ENCODE measurements around the gene KMT2A.

Gene KMT2A

DNA sequence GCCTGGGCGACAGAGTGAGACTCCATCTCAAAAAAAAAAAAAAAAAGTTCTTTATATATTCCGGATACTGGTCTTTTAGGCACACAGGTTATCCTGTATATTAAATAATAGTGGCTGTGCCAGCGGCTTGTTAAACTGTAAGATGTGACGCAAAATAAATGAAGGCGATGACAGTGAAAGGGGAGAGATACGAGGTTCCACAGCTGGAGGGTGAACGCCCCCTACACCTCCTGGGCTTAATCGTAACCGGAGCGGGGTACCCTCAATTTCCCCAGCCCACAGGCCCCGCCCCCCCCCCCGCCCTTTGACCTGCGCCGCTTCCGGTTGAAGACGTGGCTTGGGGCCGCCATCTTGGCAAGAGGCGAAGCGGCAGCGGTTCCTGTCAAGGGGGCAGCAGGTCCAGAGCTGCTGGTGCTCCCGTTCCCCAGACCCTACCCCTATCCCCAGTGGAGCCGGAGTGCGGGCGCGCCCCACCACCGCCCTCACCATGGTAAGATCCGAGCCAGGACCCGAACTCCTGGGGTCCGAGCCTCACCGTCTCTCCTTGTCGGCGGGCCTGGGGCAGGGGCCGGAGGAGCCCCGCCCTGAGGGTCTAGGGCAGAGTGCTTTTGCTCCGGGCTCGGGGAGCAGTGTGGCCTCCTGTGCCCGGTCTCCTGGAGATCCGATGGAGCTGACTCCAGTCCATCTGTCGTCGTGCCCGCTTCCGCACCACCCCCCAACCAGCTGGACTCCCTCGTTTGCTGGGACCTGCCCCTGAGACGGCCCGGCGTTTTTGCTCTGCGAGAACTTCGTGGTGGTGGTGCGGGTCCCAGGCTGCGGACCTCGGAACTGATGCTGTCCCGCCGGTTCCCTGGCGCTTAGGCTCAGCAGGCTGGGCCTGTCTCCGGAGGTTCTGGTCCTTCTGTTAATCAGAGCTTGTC lies 136.0 kb downstream of the KMT2A start, which contains the start of gene ARCN1:
Gene ARCN1 (plus strand): TSS at position 349 of the 920 bp plus-strand sequence. CDS start 139 bp downstream, at position 488.
- Histone ChIP-seq H4K20me1 (ENCODE audit: insufficient read depth, low read length) (peaks cover 44% of the 10 kb centered on the region), H3K9me3 (ENCODE audit: insufficient read depth, low read length) (no peaks in the 10 kb centered on the region), H3K4me1 (ENCODE audit: low read length) (peaks cover 26% of the 10 kb centered on the region), H3K27ac (ENCODE audit: low read length) (peak within 1 kb of the TSS; percentile 80), H3K9ac (ENCODE audit: low read length) (peak within 1 kb of the TSS; percentile 99), H3K4me3 (ENCODE audit: low read length) (peak within 1 kb of the TSS; percentile 98), H2AFZ (ENCODE audit: low read depth, low read length) (peak within 1 kb of the TSS; percentile 93), H3K4me2 (ENCODE audit: low read length) (peak within 1 kb of the TSS; percentile 91), H3K36me3 (replicated peaks; ENCODE audit: low read depth, low read length) (peaks cover 12% of the 10 kb centered on the region), H3K79me2 (ENCODE audit: low read length) (peaks cover 52% of the 10 kb centered on the region), H3K27me3 (ENCODE audit: low read depth, low read length) (no peaks in the 10 kb centered on the region)
- TF ChIP-seq, protein P1, sequence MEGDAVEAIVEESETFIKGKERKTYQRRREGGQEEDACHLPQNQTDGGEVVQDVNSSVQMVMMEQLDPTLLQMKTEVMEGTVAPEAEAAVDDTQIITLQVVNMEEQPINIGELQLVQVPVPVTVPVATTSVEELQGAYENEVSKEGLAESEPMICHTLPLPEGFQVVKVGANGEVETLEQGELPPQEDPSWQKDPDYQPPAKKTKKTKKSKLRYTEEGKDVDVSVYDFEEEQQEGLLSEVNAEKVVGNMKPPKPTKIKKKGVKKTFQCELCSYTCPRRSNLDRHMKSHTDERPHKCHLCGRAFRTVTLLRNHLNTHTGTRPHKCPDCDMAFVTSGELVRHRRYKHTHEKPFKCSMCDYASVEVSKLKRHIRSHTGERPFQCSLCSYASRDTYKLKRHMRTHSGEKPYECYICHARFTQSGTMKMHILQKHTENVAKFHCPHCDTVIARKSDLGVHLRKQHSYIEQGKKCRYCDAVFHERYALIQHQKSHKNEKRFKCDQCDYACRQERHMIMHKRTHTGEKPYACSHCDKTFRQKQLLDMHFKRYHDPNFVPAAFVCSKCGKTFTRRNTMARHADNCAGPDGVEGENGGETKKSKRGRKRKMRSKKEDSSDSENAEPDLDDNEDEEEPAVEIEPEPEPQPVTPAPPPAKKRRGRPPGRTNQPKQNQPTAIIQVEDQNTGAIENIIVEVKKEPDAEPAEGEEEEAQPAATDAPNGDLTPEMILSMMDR (IDR thresholded peaks at IDR 0.05; ENCODE audit: low read depth, low read length), result no peak
- no peak for TF ChIP-seq EZH2phosphoT487 (IDR thresholded peaks at IDR 0.05; ENCODE audit: low read depth)

DNA sequence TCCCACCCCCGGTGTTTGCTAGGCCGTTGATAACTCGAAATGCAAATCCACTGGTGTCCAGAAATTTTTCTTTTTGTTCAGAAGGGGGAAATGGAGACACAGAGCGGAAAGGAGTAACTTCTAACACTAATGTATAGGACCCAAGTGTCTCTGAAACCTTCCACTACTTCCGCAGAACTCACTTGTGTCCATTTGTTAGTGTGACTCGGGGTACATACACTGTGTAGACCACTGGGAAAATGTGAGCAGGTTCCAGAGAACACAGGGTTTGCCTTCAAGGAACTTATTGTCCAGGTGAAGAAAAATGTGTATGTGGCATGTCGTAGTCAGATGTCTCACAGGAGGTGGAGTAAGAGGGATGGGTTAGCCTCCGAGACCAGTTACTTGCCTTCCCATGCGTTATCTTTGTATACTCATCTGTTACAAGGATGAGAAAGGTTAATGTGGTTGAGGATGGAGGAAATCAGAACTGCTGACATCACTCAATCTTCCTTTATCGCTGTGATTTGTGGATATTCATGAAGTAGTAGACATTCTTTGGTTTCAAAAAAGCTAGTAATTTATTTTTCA lies 136.8 kb downstream of the KMT2A start:
- TF ChIP-seq, protein P1 (IDR thresholded peaks at IDR 0.05; ENCODE audit: low read depth, low read length), result no peak
- TF ChIP-seq EZH2phosphoT487 (IDR thresholded peaks at IDR 0.05; ENCODE audit: low read depth), result no peak
- H3K79me2 ChIP-seq (ENCODE audit: low read length), result peaks cover 59% of the 10 kb centered on the region
- H3K4me3 ChIP-seq (ENCODE audit: low read length), result peak overlapping the region; percentile 98
- peak overlapping the region; percentile 91 for H3K4me2 ChIP-seq (ENCODE audit: low read length)
- H3K9me3 ChIP-seq (ENCODE audit: insufficient read depth, low read length), result no peaks in the 10 kb centered on the region
- H2AFZ ChIP-seq (ENCODE audit: low read depth, low read length), result no peak overlapping the region
- H3K36me3 ChIP-seq (replicated peaks; ENCODE audit: low read depth, low read length), result peaks cover 16% of the 10 kb centered on the region
- H3K27me3 ChIP-seq (ENCODE audit: low read depth, low read length), result no peaks in the 10 kb centered on the region
- peak overlapping the region; percentile 99 for H3K9ac ChIP-seq (ENCODE audit: low read length)
- H4K20me1 ChIP-seq (ENCODE audit: insufficient read depth, low read length), result peaks cover 49% of the 10 kb centered on the region
- peaks cover 26% of the 10 kb centered on the region for H3K4me1 ChIP-seq (ENCODE audit: low read length)
- peak overlapping the region; percentile 80 for H3K27ac ChIP-seq (ENCODE audit: low read length)

DNA sequence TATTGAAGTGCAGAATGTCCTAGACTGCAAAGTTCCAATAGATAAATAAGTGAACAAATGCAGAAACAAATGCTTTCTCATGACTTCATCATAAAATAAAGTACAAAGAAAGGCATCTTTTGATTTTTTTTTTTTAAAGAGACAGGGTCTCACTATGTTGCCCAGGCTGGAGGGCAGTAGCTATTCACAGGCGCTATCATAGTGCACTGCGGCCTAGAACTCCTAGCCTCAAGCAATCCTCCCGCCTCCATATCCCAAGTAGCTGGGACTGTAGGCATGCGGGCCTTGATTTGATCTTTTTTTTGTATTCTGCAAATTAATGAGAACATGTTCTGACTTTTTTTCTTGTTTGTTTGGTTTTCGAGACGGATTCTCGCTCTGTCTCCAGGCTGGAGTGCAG lies 138.3 kb downstream of the KMT2A start:
- Histone ChIP-seq H3K27ac (ENCODE audit: low read length) (no peak overlapping the region), H2AFZ (ENCODE audit: low read depth, low read length) (no peak overlapping the region)

More for the DNA sequence above, 138.3 kb downstream of the KMT2A start:
- no peak overlapping the region for H3K4me3 ChIP-seq (ENCODE audit: low read length)
- TF ChIP-seq, protein P1 (IDR thresholded peaks at IDR 0.05; ENCODE audit: low read depth, low read length), result no peak
- no peak for TF ChIP-seq EZH2phosphoT487 (IDR thresholded peaks at IDR 0.05; ENCODE audit: low read depth)
- H3K9ac ChIP-seq (ENCODE audit: low read length), result no peak overlapping the region
- H4K20me1 ChIP-seq (ENCODE audit: insufficient read depth, low read length), result peaks cover 59% of the 10 kb centered on the region
- H3K4me2 ChIP-seq (ENCODE audit: low read length), result peak overlapping the region; percentile 91; the same call in 1 of the 2 replicates
- H3K4me1 ChIP-seq (ENCODE audit: low read length), result peaks cover 26% of the 10 kb centered on the region
- peaks cover 16% of the 10 kb centered on the region for H3K36me3 ChIP-seq (replicated peaks; ENCODE audit: low read depth, low read length)
- no peaks in the 10 kb centered on the region for H3K27me3 ChIP-seq (ENCODE audit: low read depth, low read length)
- H3K9me3 ChIP-seq (ENCODE audit: insufficient read depth, low read length), result no peaks in the 10 kb centered on the region
- H3K79me2 ChIP-seq (ENCODE audit: low read length), result peaks cover 75% of the 10 kb centered on the region
